ENCODE measurements around the gene PRKCE.

Gene PRKCE

DNA sequence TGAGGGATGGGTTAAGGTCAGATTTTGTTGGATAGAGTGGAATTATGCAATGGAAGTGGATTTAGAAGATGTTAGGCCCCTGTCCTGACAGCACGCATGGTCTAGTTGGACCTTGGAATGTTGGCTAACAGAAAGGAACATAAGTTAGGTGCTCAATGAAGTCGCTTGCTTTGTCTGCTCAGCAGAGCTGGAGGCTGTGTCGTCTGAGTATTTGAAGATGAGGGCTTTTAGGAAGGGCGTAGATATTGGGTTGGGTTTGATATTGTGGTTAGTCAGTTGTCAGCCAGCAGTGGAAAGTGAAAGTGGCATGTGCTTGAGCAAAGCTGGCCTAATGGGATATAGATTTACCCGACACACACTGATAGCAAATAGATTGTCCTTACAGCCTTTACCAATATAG lies 239.3 kb downstream of the PRKCE start:
- no peak for DNase-seq (ENCODE audit: low read depth)

- DNase-seq (ENCODE audit: low read depth), result no peak
Measured at GRCh38 chr2:45891719-45892424, 240.4 kb downstream of the PRKCE start.

GRCh38 chr2:45892425-45892745 lies 240.9 kb downstream of the PRKCE start:
- no peak for DNase-seq (ENCODE audit: low read depth)

DNA sequence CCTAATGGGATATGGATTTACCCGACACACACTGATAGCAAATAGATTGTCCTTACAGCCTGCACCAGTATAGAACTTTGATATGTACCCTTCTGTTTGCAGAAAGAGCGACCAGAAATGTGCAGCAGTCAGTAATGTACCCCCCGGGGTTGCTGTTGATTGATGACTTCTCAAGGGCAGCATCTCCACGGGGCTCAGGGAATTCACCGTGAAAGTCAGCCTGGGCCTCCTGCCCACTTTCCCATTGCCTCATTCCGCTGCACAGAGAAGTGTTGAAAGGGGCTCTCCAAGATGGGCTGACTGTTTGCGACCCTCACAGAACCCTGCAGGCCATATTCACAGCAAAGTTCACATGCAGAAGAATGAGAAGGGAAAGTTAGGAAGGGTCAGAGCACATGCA lies 241.3 kb downstream of the PRKCE start:
- no peak for DNase-seq (ENCODE audit: low read depth)

- DNase-seq (ENCODE audit: low read depth), result no peak
Measured at GRCh38 chr2:45894211-45894610, 242.7 kb downstream of the PRKCE start.

- DNase-seq (ENCODE audit: low read depth), result no peak
Measured at GRCh38 chr2:45895241-45895861, 243.9 kb downstream of the PRKCE start.

DNA sequence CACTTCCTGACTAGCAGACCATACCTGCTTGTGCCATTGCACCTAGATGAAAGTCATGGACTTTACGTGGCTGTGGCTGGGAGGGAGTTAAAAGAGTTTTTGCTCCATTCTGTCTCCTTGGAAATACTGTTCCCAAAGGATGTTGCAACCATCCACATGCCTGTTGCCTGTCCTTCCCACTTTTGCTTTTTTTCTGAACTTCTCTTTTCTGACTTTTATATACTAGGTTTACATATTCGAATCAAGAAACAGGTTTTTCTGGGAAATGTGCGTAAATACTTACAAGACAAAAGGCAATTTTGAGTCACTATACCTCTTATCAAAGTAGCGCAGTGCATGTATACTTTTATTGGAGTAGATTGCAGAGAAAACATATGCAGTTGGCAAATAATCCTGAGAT lies 244.8 kb downstream of the PRKCE start:
- no peak for DNase-seq (ENCODE audit: low read depth)

DNA sequence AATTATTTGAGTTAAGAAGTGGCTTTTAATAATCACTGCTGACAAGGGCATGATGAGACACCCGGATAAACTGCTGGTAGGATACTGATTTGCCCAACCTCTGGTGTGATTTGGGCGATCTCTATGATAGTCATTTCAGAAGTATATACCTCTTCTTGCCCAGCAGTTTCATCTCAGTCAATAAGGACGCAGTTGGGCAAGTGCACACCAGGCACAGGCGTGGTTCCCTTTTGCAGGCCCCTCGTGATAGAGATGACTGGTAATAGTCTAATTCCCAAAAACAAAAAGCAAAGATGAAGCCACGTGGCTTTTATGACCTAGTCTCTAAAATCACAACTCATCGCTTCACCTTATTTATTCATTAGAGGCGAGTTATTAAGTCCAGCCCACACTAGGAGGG lies 246.4 kb downstream of the PRKCE start:
- no peak for DNase-seq (ENCODE audit: low read depth)

GRCh38 chr2:45898819-45899218 lies 247.3 kb downstream of the PRKCE start:
- DNase-seq (ENCODE audit: low read depth), result no peak

DNA sequence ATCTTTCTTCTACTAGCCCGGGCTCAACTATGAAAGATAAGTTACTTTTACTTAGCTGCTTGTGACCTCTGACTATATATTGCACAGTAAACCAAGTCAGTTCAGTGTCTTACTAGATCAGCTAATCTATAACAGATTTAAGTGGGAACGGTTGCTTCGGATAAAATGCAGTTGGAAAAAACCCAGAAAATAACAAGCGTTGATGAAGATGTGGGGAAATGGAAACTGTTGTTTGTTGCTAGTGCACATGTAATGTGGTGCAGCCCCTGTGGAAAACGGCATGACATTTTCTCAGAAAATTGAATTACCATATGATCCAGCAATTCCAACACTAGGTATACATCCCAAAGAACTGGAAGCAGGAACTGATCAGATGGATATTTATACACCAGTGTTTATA lies 248.5 kb downstream of the PRKCE start:
- DNase-seq (ENCODE audit: low read depth), result no peak

- no peak for DNase-seq (ENCODE audit: low read depth)
Measured at GRCh38 chr2:45901468-45902032, 250.1 kb downstream of the PRKCE start.

GRCh38 chr2:45902380-45902779 lies 250.9 kb downstream of the PRKCE start:
- no peak for DNase-seq (ENCODE audit: low read depth)

GRCh38 chr2:45902781-45903375 lies 251.4 kb downstream of the PRKCE start:
- no peak for DNase-seq (ENCODE audit: low read depth)

DNA sequence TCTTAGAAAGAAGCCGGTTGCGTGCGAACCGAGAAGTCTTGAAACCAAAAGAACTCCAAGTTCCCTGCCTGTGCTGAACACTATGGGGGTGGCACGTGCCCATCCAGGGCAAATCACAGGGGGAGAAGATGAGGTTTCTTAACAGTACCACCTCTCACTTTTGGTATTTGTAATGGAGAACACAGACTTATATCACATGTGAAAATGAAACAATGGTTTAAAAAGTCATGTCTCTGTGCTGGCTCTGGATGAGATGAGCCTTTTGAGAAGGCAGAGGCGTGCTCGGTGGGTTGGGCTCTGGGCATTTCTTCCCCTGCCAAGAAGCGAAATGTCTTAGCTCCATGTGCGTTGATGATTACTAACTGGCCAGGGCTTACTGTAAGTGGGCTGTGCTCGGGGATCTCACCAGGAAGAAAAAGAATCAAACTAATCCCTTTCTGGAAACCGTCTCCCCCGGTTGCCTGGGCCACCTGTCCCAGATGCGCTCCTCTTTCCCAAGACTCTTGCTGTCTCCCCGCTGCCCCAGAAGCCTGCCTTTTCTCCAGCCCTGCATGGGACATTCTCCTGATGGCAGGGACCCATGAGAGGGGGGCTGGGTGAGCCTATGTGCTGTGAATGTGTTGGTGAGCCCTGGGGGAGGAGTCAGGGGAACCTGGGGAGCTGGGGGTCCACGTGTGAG lies 252.9 kb downstream of the PRKCE start:
- no peak for DNase-seq (ENCODE audit: low read depth)

GRCh38 chr2:45904946-45905631 lies 253.6 kb downstream of the PRKCE start:
- no peak for DNase-seq (ENCODE audit: low read depth)

DNA sequence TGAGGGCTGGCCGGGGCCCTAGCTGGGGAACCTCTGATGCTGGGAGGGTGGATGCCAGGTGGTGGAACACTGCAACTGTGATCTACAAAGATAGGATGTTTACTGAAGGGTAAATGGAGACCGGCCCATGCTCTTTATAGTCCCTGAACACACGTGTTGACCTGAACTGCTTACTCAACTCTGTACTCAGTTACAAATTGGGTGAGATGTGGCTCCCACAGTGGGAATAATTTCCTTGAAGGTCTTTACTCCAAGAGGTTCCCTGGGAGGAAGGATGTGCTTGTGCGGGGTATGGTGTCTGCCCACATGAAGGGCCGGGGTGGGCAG lies 254.1 kb downstream of the PRKCE start:
- DNase-seq (ENCODE audit: low read depth), result no peak

DNA sequence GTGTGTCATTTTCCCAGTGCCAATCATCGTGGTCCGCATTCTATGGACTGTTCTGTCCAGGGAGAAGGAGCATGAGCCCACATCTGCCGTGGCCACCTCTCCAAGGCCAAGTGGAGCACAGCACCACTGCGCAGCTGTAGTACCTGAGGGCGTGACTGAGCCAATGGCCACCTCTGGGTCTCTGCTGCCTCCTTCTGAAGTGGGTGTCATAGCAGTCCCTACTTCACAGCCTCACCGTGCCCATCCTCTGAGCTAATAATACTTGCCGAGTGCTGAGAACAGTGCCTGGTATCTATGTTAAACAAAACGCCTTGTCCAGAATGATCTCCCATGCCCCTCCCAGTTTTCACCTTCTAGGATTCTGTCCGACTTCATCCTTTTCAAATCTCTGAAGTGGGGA lies 256.1 kb downstream of the PRKCE start:
- DNase-seq (ENCODE audit: low read depth), result no peak

- peak; percentile 32 for DNase-seq (ENCODE audit: low read depth)
Measured at GRCh38 chr2:45908316-45909170, 257.1 kb downstream of the PRKCE start.

DNA sequence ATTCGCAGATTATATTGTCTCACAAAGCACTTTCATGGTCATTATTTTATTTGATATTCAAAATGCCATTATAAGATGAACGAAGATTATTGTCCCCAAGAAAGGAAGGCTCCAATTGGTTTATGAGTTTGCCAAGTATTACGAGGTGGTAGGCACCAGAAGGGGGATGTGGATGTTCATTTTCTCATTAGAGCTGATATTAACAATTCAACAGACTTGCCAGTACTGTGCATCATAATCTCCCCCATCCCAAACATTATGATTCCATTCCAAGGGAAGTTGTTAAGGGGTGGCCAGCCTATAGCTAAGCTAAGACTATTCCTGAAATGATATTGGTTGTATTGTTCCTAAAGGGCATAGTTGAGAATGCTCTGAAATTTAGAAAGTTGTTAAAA lies 257.7 kb downstream of the PRKCE start:
- no peak for DNase-seq (ENCODE audit: low read depth)

DNA sequence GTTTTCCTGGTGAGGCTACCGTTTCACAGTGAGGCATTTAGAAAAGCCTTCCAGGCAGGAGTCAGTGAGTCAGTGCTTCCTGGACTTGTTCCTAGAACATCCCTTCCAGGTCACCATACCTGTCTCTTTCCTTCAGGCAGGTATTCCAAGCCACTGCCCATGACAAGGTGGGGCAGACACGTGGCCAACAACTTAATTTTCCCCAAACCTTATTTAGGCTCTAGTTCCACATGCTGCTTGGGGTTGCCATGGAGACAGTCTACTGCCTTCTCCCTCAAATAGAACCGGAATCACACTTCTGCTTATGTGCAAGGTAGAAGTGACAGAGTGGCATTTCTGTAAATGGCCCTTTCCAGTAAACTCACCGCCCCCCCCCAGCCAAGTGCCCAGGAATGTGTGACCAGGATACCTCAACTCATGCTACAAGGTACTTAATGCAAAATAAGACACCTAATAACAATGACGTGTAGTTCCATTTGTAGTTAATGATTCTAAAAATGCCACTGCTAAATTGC lies 258.3 kb downstream of the PRKCE start:
- DNase-seq (ENCODE audit: low read depth), result no peak

GRCh38 chr2:45910473-45911060 lies 259.1 kb downstream of the PRKCE start:
- no peak for DNase-seq (ENCODE audit: low read depth)

All from amniotic epithelial cell (primary cell).